ENCODE measurements around the gene ZFHX3.

Gene ZFHX3

GRCh38 chr16:73054813-73055482 lies 7.0 kb upstream of the ZFHX3 start:
- DNase-seq (ENCODE audit: low read depth) = no peak

GRCh38 chr16:73054498-73054812 lies 6.5 kb upstream of the ZFHX3 start:
- DNase-seq (ENCODE audit: low read depth) = no peak

GRCh38 chr16:73054125-73054484 lies 6.2 kb upstream of the ZFHX3 start:
- no peak for DNase-seq (ENCODE audit: low read depth)

- DNase-seq (ENCODE audit: low read depth) = no peak
These were observed 5.6 kb upstream of the ZFHX3 start for GRCh38 chr16:73053364-73054124.

- no peak for DNase-seq (ENCODE audit: low read depth)
These were observed 5.1 kb upstream of the ZFHX3 start for GRCh38 chr16:73053038-73053363.

- no peak for DNase-seq (ENCODE audit: low read depth)
These were observed 4.6 kb upstream of the ZFHX3 start for GRCh38 chr16:73052576-73052975.

GRCh38 chr16:73051961-73052360 lies 4.0 kb upstream of the ZFHX3 start:
- DNase-seq (ENCODE audit: low read depth) = no peak

GRCh38 chr16:73051226-73051625 lies 3.3 kb upstream of the ZFHX3 start:
- no peak for DNase-seq (ENCODE audit: low read depth)

GRCh38 chr16:73050201-73051099 lies 2.5 kb upstream of the ZFHX3 start:
- no peak for DNase-seq (ENCODE audit: low read depth)

GRCh38 chr16:73049511-73049910 lies 1.6 kb upstream of the ZFHX3 start:
- DNase-seq (ENCODE audit: low read depth) = no peak

GRCh38 chr16:73049091-73049490 lies 1.2 kb upstream of the ZFHX3 start:
- no peak for DNase-seq (ENCODE audit: low read depth)

GRCh38 chr16:73048292-73049080 lies 558 bp upstream of the ZFHX3 start:
- DNase-seq (ENCODE audit: low read depth) = no peak

GRCh38 chr16:73047221-73047535 lies 750 bp downstream of the ZFHX3 start:
- no peak for DNase-seq (ENCODE audit: low read depth)

- no peak for DNase-seq (ENCODE audit: low read depth)
These were observed 1.1 kb downstream of the ZFHX3 start for GRCh38 chr16:73046849-73047214.

GRCh38 chr16:73046202-73046848 lies 1.6 kb downstream of the ZFHX3 start:
- DNase-seq (ENCODE audit: low read depth) = no peak

- DNase-seq (ENCODE audit: low read depth) = no peak
These were observed 4.0 kb downstream of the ZFHX3 start for GRCh38 chr16:73043828-73044467.

- no peak for DNase-seq (ENCODE audit: low read depth)
These were observed 5.1 kb downstream of the ZFHX3 start for GRCh38 chr16:73042807-73043206.

- DNase-seq (ENCODE audit: low read depth) = no peak
These were observed 6.3 kb downstream of the ZFHX3 start for GRCh38 chr16:73041676-73042075.

- no peak for DNase-seq (ENCODE audit: low read depth)
These were observed 7.1 kb downstream of the ZFHX3 start for GRCh38 chr16:73040735-73041402.

GRCh38 chr16:73040136-73040535 lies 7.8 kb downstream of the ZFHX3 start:
- no peak for DNase-seq (ENCODE audit: low read depth)

Measured in stimulated activated CD8-positive, alpha-beta memory T cell treated with anti-CD3 and anti-CD28 coated beads, Interleukin-15, amount 100 ng/mL, for 24 hours (primary cell).